H1 (cell line): ENCODE results near the gene GBA2. TPM values are rescaled to one million over a fixed set of nuclear protein-coding genes. Genes with fewer than 3 reads are reported as not detected.
A peak's percentile ranks its signal among the peaks of the same experiment; 100 is the strongest.

Experiments used
- CTCF ChIA-PET: fragments of 300-600 bp; sonication (Branson Sonifier 250); formaldehyde crosslinking; loops from one replicate; lab custom pipeline; 2021; ENCODE audit not compliant: partially characterized antibody; lab: Charles Lee
- POLR2A ChIA-PET: fragments of 300-600 bp; sonication (Branson Sonifier 250); formaldehyde crosslinking; loops from one replicate; lab custom pipeline; 2021; ENCODE audit warnings: inconsistent platforms; ENCODE audit not compliant: partially characterized antibody; lab: Charles Lee
- DNase-seq, 2 experiments: peaks; one replicate each; pipeline versions ENCODE4 v3.0.0 to v3.0.0-alpha.2; 2010 to 2022; ENCODE audit warnings: low spot score in 2 of 2, low read depth in 1 of 2, mixed read lengths in 1 of 2
- FAIRE-seq: peaks from 2 replicates; lab custom pipeline; 2011; peaks lifted over from hg19 to GRCh38; lab: Jason Lieb, UNC
- H2AFZ ChIP-seq: 2 replicates; pipeline ENCODE4 v1.8.1; 2012; ENCODE audit warnings: low read length, inconsistent platforms
- H2AK5ac ChIP-seq: 2 replicates; pipeline ENCODE4 v1.6.1; 2013; ENCODE audit warnings: low read depth, low read length
- H2BK120ac ChIP-seq: replicated peaks from 2 replicates; pipeline ENCODE3; 2013; ENCODE audit warnings: low read depth, low read length, inconsistent platforms
- H2BK12ac ChIP-seq: 2 replicates; pipeline ENCODE4 v1.6.1; 2013; ENCODE audit warnings: low read depth, low read length
- H2BK15ac ChIP-seq: 2 replicates; pipeline ENCODE4 v1.6.1; 2013; ENCODE audit warnings: low read length
- H2BK20ac ChIP-seq: 2 replicates; pipeline ENCODE4 v1.6.1; 2013; ENCODE audit warnings: low read length
- H2BK5ac ChIP-seq: 2 replicates; pipeline ENCODE4 v1.6.1; 2013; ENCODE audit warnings: low read depth, low read length
- H3K14ac ChIP-seq: 2 replicates; pipeline ENCODE4 v1.6.1; 2013; ENCODE audit warnings: inconsistent platforms; ENCODE audit not compliant: insufficient read length
- H3K18ac ChIP-seq: 2 replicates; pipeline ENCODE4 v1.6.1; 2013; ENCODE audit warnings: low read length; ENCODE audit errors: extremely low read depth
- H3K23ac ChIP-seq: 2 replicates; pipeline ENCODE4 v1.6.1; 2013; ENCODE audit warnings: inconsistent platforms; ENCODE audit not compliant: insufficient read length
- H3K23me2 ChIP-seq: 2 replicates; pipeline ENCODE4 v1.6.1; 2013; ENCODE audit warnings: low read depth, low read length
- H3K27ac ChIP-seq: 2 replicates; pipeline ENCODE4 v1.6.1; 2011; ENCODE audit warnings: low read depth, low read length, inconsistent platforms
- H3K27me3 ChIP-seq, 4 experiments: replicated peaks in 1 of 4; 1 replicate in 1 of 4; 2 replicates in 3 of 4; pipeline versions ENCODE4 v1.6.1 to v1.8.1; 2011 to 2013; ENCODE audit warnings: low read length in 3 of 4, mild to moderate bottlenecking in 3 of 4, inconsistent platforms in 2 of 4, mixed read lengths in 2 of 4, moderate library complexity in 1 of 4; ENCODE audit not compliant: control insufficient read depth in 3 of 4, insufficient read depth in 3 of 4; ENCODE audit errors: extremely low read depth in 1 of 4
- H3K36me3 ChIP-seq, 4 experiments: 2 replicates each; pipeline versions ENCODE4 v1.6.1 to v1.8.1; 2011 to 2013; ENCODE audit warnings: mild to moderate bottlenecking in 4 of 4, low read length in 3 of 4, moderate library complexity in 2 of 4, control low read depth in 1 of 4, inconsistent platforms in 1 of 4; ENCODE audit not compliant: insufficient read depth in 4 of 4, control insufficient read depth in 2 of 4
- H3K4ac ChIP-seq: replicated peaks from 2 replicates; pipeline ENCODE3; 2013; ENCODE audit warnings: low read length, low read depth, mixed read lengths, inconsistent platforms; ENCODE audit not compliant: insufficient read length
- H3K4me1 ChIP-seq, 4 experiments: replicated peaks in 1 of 4; 1 replicate in 1 of 4; 2 replicates in 3 of 4; pipeline versions ENCODE4 v1.6.1 to v1.8.1; 2011 to 2013; ENCODE audit warnings: low read length in 3 of 4, inconsistent platforms in 2 of 4, mixed read lengths in 1 of 4; ENCODE audit not compliant: insufficient read depth in 4 of 4, control insufficient read depth in 3 of 4
- H3K4me2 ChIP-seq, 2 experiments: 2 replicates each; pipeline versions ENCODE4 v1.6.1 to v1.8.1; 2011 to 2013; ENCODE audit warnings: low read depth in 2 of 2, low read length in 2 of 2, control low read depth in 1 of 2, inconsistent platforms in 1 of 2, mild to moderate bottlenecking in 1 of 2; ENCODE audit not compliant: insufficient read depth in 1 of 2
- H3K4me3 ChIP-seq, 4 experiments: fragments of 200-600, 300-600 bp in 1 of 4; sonication (generic), shearing (Covaris generic), sonication (Bioruptor Twin) in 1 of 4; 2 replicates each; pipeline versions ENCODE4 v1.5.1 to v1.8.1; 2011 to 2016; ENCODE audit warnings: low read length in 4 of 4, low read depth in 3 of 4, control low read depth in 2 of 4, inconsistent platforms in 2 of 4, mild to moderate bottlenecking in 2 of 4, mixed read lengths in 1 of 4, moderate library complexity in 1 of 4; ENCODE audit not compliant: insufficient read depth in 2 of 4; ENCODE audit errors: extremely low read depth in 1 of 4
- H3K56ac ChIP-seq: replicated peaks from 2 replicates; pipeline ENCODE3; 2013; ENCODE audit warnings: low read depth, mild to moderate bottlenecking, mixed read lengths, low read length, inconsistent platforms; ENCODE audit not compliant: insufficient read length
- H3K79me1 ChIP-seq: 2 replicates; pipeline ENCODE4 v1.6.1; 2013; ENCODE audit warnings: low read depth, low read length, control low read depth
- H3K79me2 ChIP-seq, 2 experiments: 2 replicates each; pipeline versions ENCODE4 v1.6.1 to v1.8.1; 2012 to 2013; ENCODE audit warnings: low read length in 2 of 2, mild to moderate bottlenecking in 2 of 2, inconsistent platforms in 1 of 2; ENCODE audit not compliant: insufficient read depth in 2 of 2, control insufficient read depth in 1 of 2
- H3K9ac ChIP-seq, 4 experiments: replicated peaks in 1 of 4; 1 replicate in 1 of 4; 2 replicates in 3 of 4; pipeline versions ENCODE4 v1.6.1 to v1.8.1; 2011 to 2013; ENCODE audit warnings: low read depth in 3 of 4, low read length in 3 of 4, control low read depth in 2 of 4, mild to moderate bottlenecking in 2 of 4, moderate library complexity in 2 of 4, inconsistent platforms in 1 of 4; ENCODE audit errors: extremely low read depth in 1 of 4
- H3K9me3 ChIP-seq, 2 experiments: 2 replicates each; pipeline versions ENCODE4 v1.6.1 to v1.8.1; 2012 to 2013; ENCODE audit warnings: mild to moderate bottlenecking in 2 of 2, moderate library complexity in 2 of 2, control low read depth in 1 of 2, inconsistent platforms in 1 of 2, low read depth in 1 of 2, low read length in 1 of 2, mixed read lengths in 1 of 2; ENCODE audit not compliant: insufficient read depth in 2 of 2
- H4K20me1 ChIP-seq, 2 experiments: replicated peaks in 1 of 2; 2 replicates each; pipeline versions ENCODE3 to v1.8.1; 2011 to 2013; ENCODE audit warnings: inconsistent platforms in 2 of 2, low read length in 2 of 2, mild to moderate bottlenecking in 1 of 2; ENCODE audit not compliant: insufficient read depth in 2 of 2, control insufficient read depth in 1 of 2
- H4K5ac ChIP-seq: 2 replicates; pipeline ENCODE4 v1.6.1; 2013; ENCODE audit warnings: low read length, low read depth, mixed read lengths, inconsistent platforms; ENCODE audit not compliant: insufficient read length
- H4K8ac ChIP-seq: 2 replicates; pipeline ENCODE4 v1.8.0; 2013; ENCODE audit warnings: mild to moderate bottlenecking, moderate library complexity, low read length, inconsistent platforms; ENCODE audit not compliant: insufficient read depth; ENCODE audit errors: extremely low read depth
- H4K91ac ChIP-seq: replicated peaks from 2 replicates; pipeline ENCODE3; 2013; ENCODE audit warnings: low read length, mixed read lengths, inconsistent platforms; ENCODE audit not compliant: insufficient read length
- ASH2L ChIP-seq: fragments of 200-600, 300-600 bp; sonication (generic); IDR thresholded peaks from one replicate; pipeline ENCODE4 v1.7.1; 2017; ENCODE audit warnings: low read length
- BCL11A ChIP-seq, 2 experiments: IDR thresholded peaks; one replicate each; pipeline ENCODE4 v1.6.1; 2011; ENCODE audit warnings: low read depth in 2 of 2, low read length in 2 of 2, mild to moderate bottlenecking in 2 of 2
- EP300 ChIP-seq, 2 experiments: IDR thresholded peaks; 1 replicate in 1 of 2; 2 replicates in 1 of 2; pipeline ENCODE4 v1.6.1; 2011 to 2012; ENCODE audit warnings: low read depth in 2 of 2, low read length in 2 of 2, mild to moderate bottlenecking in 2 of 2, borderline replicate concordance in 1 of 2, inconsistent platforms in 1 of 2, moderate library complexity in 1 of 2
- HDAC6 ChIP-seq: IDR thresholded peaks from one replicate; pipeline ENCODE4 v1.7.1; 2012; ENCODE audit warnings: low read depth, mild to moderate bottlenecking, inconsistent platforms, low read length, moderate library complexity
- KDM1A ChIP-seq: fragments of 200-600, 300-600 bp; sonication (generic); IDR thresholded peaks from 2 replicates; pipeline ENCODE4 v1.7.1; 2016; ENCODE audit warnings: mild to moderate bottlenecking, low read length, borderline replicate concordance
- NANOG ChIP-seq: IDR thresholded peaks from 2 replicates; pipeline ENCODE4 v1.6.1; 2011; ENCODE audit warnings: low read length, low read depth, mild to moderate bottlenecking, inconsistent platforms; ENCODE audit not compliant: insufficient read depth, poor library complexity, severe bottlenecking
- POLR2AphosphoS5 ChIP-seq: IDR thresholded peaks from 2 replicates; pipeline ENCODE4 v1.6.1; 2011; ENCODE audit warnings: low read depth, low read length
- RFX5 ChIP-seq: IDR thresholded peaks from 2 replicates; pipeline ENCODE4 v1.6.1; 2011; ENCODE audit warnings: low read depth, low read length, improper control_type of control experiment, borderline replicate concordance
- SIN3A ChIP-seq, 2 experiments: IDR thresholded peaks in 1 of 2; conservative IDR thresholded peaks in 1 of 2; 2 replicates each; pipeline ENCODE4 v1.6.1; 2011 to 2012; ENCODE audit warnings: low read length in 2 of 2, improper control_type of control experiment in 1 of 2, low read depth in 1 of 2, mild to moderate bottlenecking in 1 of 2
- SP4 ChIP-seq: IDR thresholded peaks from 2 replicates; pipeline ENCODE4 v1.6.1; 2012; ENCODE audit warnings: low read length, inconsistent platforms
- SUZ12 ChIP-seq: fragments of 200-600 bp; sonication (generic); IDR thresholded peaks from 2 replicates; pipeline ENCODE4 v1.6.1; 2012; ENCODE audit warnings: mild to moderate bottlenecking, inconsistent platforms, low read length, moderate library complexity, mixed read lengths
- WGBS, 2 experiments: shearing (Covaris generic) in 1 of 2; methylation state at CpG; one replicate each; pipeline versions ENCODE4 v1.1.6 to v1.1.7; 2013 to 2015; ENCODE audit warnings: low lambda C conversion rate in 2 of 2, mixed read lengths in 2 of 2, inconsistent platforms in 1 of 2, low coverage in 1 of 2, missing lambda C conversion rate in 1 of 2; ENCODE audit not compliant: insufficient replicate concordance in 2 of 2, insufficient coverage in 1 of 2, insufficient read length in 1 of 2; ENCODE audit errors: extremely low coverage in 1 of 2, missing lambda C conversion rate in 1 of 2; 5-methylcytosine and 5-hydroxymethylcytosine counted together
- polyA plus RNA-seq, 7 experiments: library from polyadenylated mRNA; depleted of rRNA in 3 of 7; stranded (reverse) in 5 of 7; unstranded in 2 of 7; fragments of >200 nt in 5 of 7; fragments of 200-250 nt in 2 of 7; gene quantifications; 1 replicate in 5 of 7; 2 replicates in 1 of 7; 4 replicates in 1 of 7; pipeline versions ENCODE4 v1.2.1 to v1.2.3, GENCODE V29; 2011 to 2013; ENCODE audit warnings: missing spikeins in 2 of 7, mixed read lengths in 2 of 7
- total RNA-seq: library from RNA; stranded (reverse); fragmentation: NEBNext Ultra II Directional; extraction: Animal tissue kit (Norgen Biotek cat#: 25700); gene quantifications from 2 replicates; pipeline ENCODE4 v1.2.1, GENCODE V29; 2021

The GBA2 gene
- total and polyA plus RNA-seq, 2 of the 8 experiments (the other 6 are each of a cell fraction or from before 2014, with no cell fraction given) = 64.2 to 71.9 TPM

- Histone ChIP-seq H2BK20ac (no peak overlapping the region), H3K4ac (no peak overlapping the region), H4K20me1 (no peaks in the 10 kb centered on the region), H3K4me1 (peaks cover 0 to 5% (median 0%) of the 10 kb centered on the region in 4 experiments; a peak in 2 of 7 replicates), H2BK120ac (no peak overlapping the region), H4K8ac (no peak overlapping the region), H3K4me2 (peak overlapping the region in 1 of 2 experiments; percentile 90; a peak in 1 of 4 replicates), H3K79me2 (peaks cover 0 to 24% of the 10 kb centered on the region in 2 experiments; a peak in 2 of 4 replicates), H4K5ac (no peak overlapping the region), H2BK15ac (no peak overlapping the region), H3K4me3 (peak overlapping the region in 1 of 4 experiments; percentile 92; a peak in 2 of 8 replicates), H2BK5ac (no peak overlapping the region), H3K56ac (no peak overlapping the region), H3K27ac (no peak overlapping the region), H3K23ac (no peak overlapping the region), H3K18ac (no peak overlapping the region), H3K9me3 (no peaks in the 10 kb centered on the region), H2AFZ (no peak overlapping the region), H3K23me2 (no peaks in the 10 kb centered on the region; the same call in 1 of the 2 replicates), H3K27me3 (no peaks in the 10 kb centered on the region), H2AK5ac (no peak overlapping the region), H2BK12ac (no peak overlapping the region), H3K79me1 (no peaks in the 10 kb centered on the region), H3K14ac (no peak overlapping the region), H4K91ac (no peak overlapping the region), H3K36me3 (peaks cover 0 to 4% (median 2%) of the 10 kb centered on the region in 4 experiments; a peak in 3 of 8 replicates), H3K9ac (no peak overlapping the region)
- 90% methylated on average over 3 of the region's 3 CpGs; no CpG with 5 or more reads in 1 of the 2 experiments for WGBS, 2 experiments
- POLR2A ChIA-PET = interaction anchor here (0.5 to 2.1 kb wide), 3 partner anchors 9 to 120 kb away, joined by 3 to 8 read pairs (median 5); partner anchors contain the start of genes GBA2 and RGP1
- DNase-seq (no peak), FAIRE-seq (no peak)
- CTCF ChIA-PET = interaction anchor here (0.7 to 0.9 kb wide), 2 partner anchors 10 to 96 kb away, joined by 3 read pairs; no protein-coding TSS in a partner anchor
- TF ChIP-seq BCL11A (IDR thresholded peaks at IDR 0.05; ENCODE audit: low read depth in 2 of 2, low read length in 2 of 2) (no peak), RFX5 (no peak), ASH2L (no peak), SUZ12 (no peak), EP300 (IDR thresholded peaks at IDR 0.05; ENCODE audit: borderline replicate concordance in 1 of 2, low read depth in 2 of 2, low read length in 2 of 2) (no peak), NANOG (no peak), KDM1A (no peak), SP4 (no peak), HDAC6 (no peak), POLR2AphosphoS5 (no peak), SIN3A (conservative IDR thresholded peaks at IDR 0.05 in 1 of 2, IDR thresholded peaks at IDR 0.05 in 1 of 2; ENCODE audit: low read depth in 1 of 2, low read length in 2 of 2) (no peak)
These were observed 9.5 kb upstream of the GBA2 start for GRCh38 chr9:35758475-35759050.
